CD4-positive, CD25-positive, alpha-beta regulatory T cell (primary cell): ENCODE measurements around the gene YPEL2. TPM values are rescaled to one million over a fixed set of nuclear protein-coding genes. Genes with fewer than 3 reads are reported as not detected.
A peak's percentile ranks its signal among the peaks of the same experiment; 100 is the strongest.

ENCODE experiments used
- ATAC-seq, 2 donors: fragments of 150-1000 bp; cut with Tn5 transposase; one replicate each; pipeline ENCODE4 v1.10.0; 2021; ENCODE audit warnings: low read depth in 2 of 2, moderate number of reproducible peaks in 2 of 2, moderate library complexity in 1 of 2
- DNase-seq, 3 donors: peaks; one replicate each; pipeline versions ENCODE4 v3.0.0 to v3.0.0-alpha.2; 2012 to 2022; ENCODE audit warnings: mixed read lengths in 1 of 3
- H3K27ac ChIP-seq: one replicate; pipeline ENCODE4 v1.7.0; 2013; ENCODE audit warnings: mild to moderate bottlenecking, low read length; ENCODE audit not compliant: insufficient read depth, poor library complexity, severe bottlenecking
- H3K27me3 ChIP-seq: one replicate; pipeline ENCODE4 v1.7.0; 2013; ENCODE audit warnings: low read length; ENCODE audit not compliant: control insufficient read depth, insufficient read depth
- H3K36me3 ChIP-seq: one replicate; pipeline ENCODE4 v1.7.0; 2013; ENCODE audit warnings: mild to moderate bottlenecking, low read length, moderate library complexity; ENCODE audit not compliant: control insufficient read depth, insufficient read depth
- H3K4me1 ChIP-seq: 2 replicates; pipeline ENCODE4 v1.7.0; 2013; ENCODE audit warnings: mild to moderate bottlenecking, low read length; ENCODE audit not compliant: insufficient read depth, control insufficient read depth, poor library complexity, severe bottlenecking
- H3K4me3 ChIP-seq: one replicate; pipeline ENCODE4 v1.7.0; 2013; ENCODE audit warnings: low read depth, mild to moderate bottlenecking, low read length, moderate library complexity
- H3K9me3 ChIP-seq, 2 experiments: 1 replicate in 1 of 2; 2 replicates in 1 of 2; pipeline ENCODE4 v1.7.0; 2013; ENCODE audit warnings: low read length in 2 of 2, mild to moderate bottlenecking in 1 of 2, moderate library complexity in 1 of 2; ENCODE audit not compliant: control insufficient read depth in 2 of 2
- H3K27ac Mint-ChIP-seq, 3 donors: one replicate each; pipeline ENCODE4 v1.8.0; 2020 to 2022; ENCODE audit warnings: mild to moderate bottlenecking in 3 of 3, mixed read lengths in 3 of 3, moderate library complexity in 2 of 3
- H3K27me3 Mint-ChIP-seq: one replicate; pipeline ENCODE4 v1.8.0; 2022; ENCODE audit warnings: mild to moderate bottlenecking, mixed read lengths
- H3K36me3 Mint-ChIP-seq: one replicate; pipeline ENCODE4 v1.8.0; 2020; ENCODE audit warnings: mixed read lengths
- H3K4me1 Mint-ChIP-seq, 4 donors: one replicate each; pipeline ENCODE4 v1.8.0; 2020 to 2022; ENCODE audit warnings: mixed read lengths in 4 of 4, mild to moderate bottlenecking in 1 of 4
- H3K4me3 Mint-ChIP-seq, 4 donors: one replicate each; pipeline ENCODE4 v1.8.0; 2020 to 2022; ENCODE audit warnings: mild to moderate bottlenecking in 4 of 4, mixed read lengths in 4 of 4, moderate library complexity in 3 of 4
- H3K9me3 Mint-ChIP-seq, 7 donors: one replicate each; pipeline ENCODE4 v1.8.0; 2020 to 2022; ENCODE audit warnings: mixed read lengths in 7 of 7, mild to moderate bottlenecking in 3 of 7, moderate library complexity in 2 of 7
- polyA plus RNA-seq, 4 donors: library from polyadenylated mRNA; unstranded; fragments of 300-500 nt; fragmentation: Illumina TruSeq; gene quantifications; one replicate each; pipeline ENCODE4 v1.2.3, GENCODE V29; 2021
- total RNA-seq: library from RNA; stranded (reverse); gene quantifications from one replicate; pipeline ENCODE4 v1.2.3, GENCODE V29; 2022

Gene YPEL2
- total and polyA plus RNA-seq, 5 donors from 2014 or later = 35.7 to 64.3 (median 44.8) TPM

GRCh38 chr17:59413014-59413766, 81.7 kb downstream of the YPEL2 start:
- DNase-seq (no peak), ATAC-seq (no peak)
- Mint-ChIP-seq H3K4me3 (no peak overlapping the region), H3K4me1 (peaks cover 0 to 23% (median 9%) of the 10 kb centered on the region in 4 donors), H3K27ac (peak overlapping the region in 1 of 3 donors; percentile 46), H3K27me3 (peaks cover 6% of the 10 kb centered on the region), H3K36me3 (peaks cover 8% of the 10 kb centered on the region), H3K9me3 (peaks cover 0 to 2% (median 0%) of the 10 kb centered on the region in 7 donors)
- Histone ChIP-seq H3K36me3 (no peaks in the 10 kb centered on the region), H3K9me3 (peaks cover 0 to 5% of the 10 kb centered on the region in 2 experiments), H3K4me1 (peaks cover 8% of the 10 kb centered on the region), H3K27ac (no peak overlapping the region), H3K4me3 (no peak overlapping the region), H3K27me3 (no peaks in the 10 kb centered on the region)

- peak overlapping the region in 1 of 3 donors; percentile 16 for H3K27ac Mint-ChIP-seq
- H3K4me3 ChIP-seq = no peak overlapping the region
- peak overlapping the region in 1 of 4 donors; percentile 10 for H3K4me3 Mint-ChIP-seq
- peak in 1 of 3 donors; percentile 46 for DNase-seq
- no peaks in the 10 kb centered on the region for H3K9me3 ChIP-seq
- H3K4me1 ChIP-seq = peaks cover 8% of the 10 kb centered on the region
- no peak for ATAC-seq
- no peaks in the 10 kb centered on the region for H3K27me3 ChIP-seq
- no peaks in the 10 kb centered on the region for H3K36me3 Mint-ChIP-seq
- H3K9me3 Mint-ChIP-seq = peaks cover 0 to 1% (median 0%) of the 10 kb centered on the region in 7 donors
- peaks cover 0 to 23% (median 10%) of the 10 kb centered on the region in 4 donors for H3K4me1 Mint-ChIP-seq
- H3K27me3 Mint-ChIP-seq = peaks cover 6% of the 10 kb centered on the region
- no peak overlapping the region for H3K27ac ChIP-seq
- no peaks in the 10 kb centered on the region for H3K36me3 ChIP-seq
Observed at GRCh38 chr17:59415397-59415796, 83.9 kb downstream of the YPEL2 start.

GRCh38 chr17:59416184-59416583, 84.7 kb downstream of the YPEL2 start:
- no peak overlapping the region for H3K27ac Mint-ChIP-seq
- no peak overlapping the region for H3K4me3 Mint-ChIP-seq
- H3K27me3 ChIP-seq = no peaks in the 10 kb centered on the region
- peaks cover 0 to 1% (median 0%) of the 10 kb centered on the region in 7 donors for H3K9me3 Mint-ChIP-seq
- peak in 1 of 3 donors; percentile 83 for DNase-seq
- no peak overlapping the region for H3K4me3 ChIP-seq
- no peaks in the 10 kb centered on the region for H3K36me3 Mint-ChIP-seq
- H3K36me3 ChIP-seq = no peaks in the 10 kb centered on the region
- H3K4me1 Mint-ChIP-seq = peaks cover 0 to 23% (median 10%) of the 10 kb centered on the region in 4 donors
- no peaks in the 10 kb centered on the region for H3K9me3 ChIP-seq
- peaks cover 8% of the 10 kb centered on the region for H3K4me1 ChIP-seq
- ATAC-seq = peak in 1 of 2 donors; percentile 40
- no peak overlapping the region for H3K27ac ChIP-seq
- H3K27me3 Mint-ChIP-seq = peaks cover 6% of the 10 kb centered on the region

- ATAC-seq (no peak), DNase-seq (no peak)
- H3K27ac Mint-ChIP-seq = no peak overlapping the region
- H3K27ac ChIP-seq = no peak overlapping the region
- H3K36me3 ChIP-seq = no peaks in the 10 kb centered on the region
- H3K4me1 ChIP-seq = peaks cover 8% of the 10 kb centered on the region
- H3K36me3 Mint-ChIP-seq = no peaks in the 10 kb centered on the region
- H3K9me3 ChIP-seq = no peaks in the 10 kb centered on the region
- H3K4me3 ChIP-seq = no peak overlapping the region
- H3K4me1 Mint-ChIP-seq = peaks cover 0 to 23% (median 10%) of the 10 kb centered on the region in 4 donors
- H3K27me3 Mint-ChIP-seq = peaks cover 6% of the 10 kb centered on the region
- peak overlapping the region in 1 of 4 donors; percentile 92 for H3K4me3 Mint-ChIP-seq
- H3K27me3 ChIP-seq = no peaks in the 10 kb centered on the region
- H3K9me3 Mint-ChIP-seq = peaks cover 0 to 1% (median 0%) of the 10 kb centered on the region in 7 donors
Observed at GRCh38 chr17:59417452-59417851, 86.0 kb downstream of the YPEL2 start.

GRCh38 chr17:59418732-59419166, 87.3 kb downstream of the YPEL2 start:
- Histone ChIP-seq H3K36me3 (no peaks in the 10 kb centered on the region), H3K27me3 (no peaks in the 10 kb centered on the region), H3K9me3 (no peaks in the 10 kb centered on the region), H3K4me1 (peaks cover 8% of the 10 kb centered on the region), H3K4me3 (no peak overlapping the region), H3K27ac (no peak overlapping the region)
- peaks cover 6% of the 10 kb centered on the region for H3K27me3 Mint-ChIP-seq
- peaks cover 0 to 15% (median 8%) of the 10 kb centered on the region in 4 donors for H3K4me1 Mint-ChIP-seq
- ATAC-seq (no peak), DNase-seq (no peak)
- H3K9me3 Mint-ChIP-seq = peaks cover 0 to 1% (median 0%) of the 10 kb centered on the region in 7 donors
- H3K27ac Mint-ChIP-seq = no peak overlapping the region
- H3K36me3 Mint-ChIP-seq = no peaks in the 10 kb centered on the region
- no peak overlapping the region for H3K4me3 Mint-ChIP-seq

GRCh38 chr17:59420901-59421300, 89.4 kb downstream of the YPEL2 start:
- peaks cover 6% of the 10 kb centered on the region for H3K27me3 Mint-ChIP-seq
- no peak overlapping the region for H3K27ac Mint-ChIP-seq
- Histone ChIP-seq H3K4me3 (no peak overlapping the region), H3K9me3 (no peaks in the 10 kb centered on the region), H3K27me3 (no peaks in the 10 kb centered on the region), H3K4me1 (peaks cover 5% of the 10 kb centered on the region), H3K27ac (no peak overlapping the region), H3K36me3 (no peaks in the 10 kb centered on the region)
- H3K9me3 Mint-ChIP-seq = no peaks in the 10 kb centered on the region
- no peak for ATAC-seq
- no peak overlapping the region for H3K4me3 Mint-ChIP-seq
- H3K36me3 Mint-ChIP-seq = no peaks in the 10 kb centered on the region
- peaks cover 0 to 10% (median 4%) of the 10 kb centered on the region in 4 donors for H3K4me1 Mint-ChIP-seq
- no peak for DNase-seq

GRCh38 chr17:59421722-59422121, 90.3 kb downstream of the YPEL2 start:
- Mint-ChIP-seq H3K9me3 (no peaks in the 10 kb centered on the region), H3K4me1 (peaks cover 0 to 4% (median 1%) of the 10 kb centered on the region in 4 donors), H3K4me3 (no peak overlapping the region), H3K27ac (no peak overlapping the region), H3K36me3 (no peaks in the 10 kb centered on the region), H3K27me3 (peaks cover 6% of the 10 kb centered on the region)
- no peaks in the 10 kb centered on the region for H3K27me3 ChIP-seq
- no peaks in the 10 kb centered on the region for H3K4me1 ChIP-seq
- H3K27ac ChIP-seq = no peak overlapping the region
- ATAC-seq (no peak), DNase-seq (no peak)
- H3K4me3 ChIP-seq = no peak overlapping the region
- no peaks in the 10 kb centered on the region for H3K36me3 ChIP-seq
- H3K9me3 ChIP-seq = no peaks in the 10 kb centered on the region
